ENCODE data around the gene THAP8. TPM values are rescaled to one million over a fixed set of nuclear protein-coding genes. Genes with fewer than 3 reads are reported as not detected.

The THAP8 gene
- total RNA-seq, 1 experiment from 2014 or later, result 5.4 TPM

GRCh38 chr19:36027696-36028095, 26.4 kb downstream of the THAP8 start:
- Histone ChIP-seq H3T11ph (ENCODE audit: low read length) (no peak overlapping the region), H3K79me2 (ENCODE audit: insufficient read depth, low read length) (no peaks in the 10 kb centered on the region), H2BK15ac (ENCODE audit: low read depth, low read length) (no peak overlapping the region), H2AK5ac (ENCODE audit: insufficient read length, low read length) (no peak overlapping the region), H2BK20ac (ENCODE audit: low read depth, low read length, poor library complexity, severe bottlenecking) (no peak overlapping the region), H2AFZ (ENCODE audit: low read length) (no peak overlapping the region), H3K9ac (ENCODE audit: extremely low read depth, insufficient read length, low read length) (no peak overlapping the region), H4K8ac (replicated peaks; ENCODE audit: insufficient read length, low read depth, low read length) (no peak overlapping the region), H3K4me2 (ENCODE audit: insufficient read depth, insufficient read length, low read length) (no peak overlapping the region), H4K5ac (ENCODE audit: insufficient read length, low read depth, low read length) (no peak overlapping the region), H4K20me1 (ENCODE audit: control insufficient read depth, insufficient read depth, insufficient read length) (no peaks in the 10 kb centered on the region), H2BK12ac (ENCODE audit: insufficient read length, low read depth, low read length) (no peak overlapping the region), H3K56ac (ENCODE audit: insufficient read length, low read depth, low read length) (no peak overlapping the region), H3K27ac (ENCODE audit: insufficient read length, low read depth, low read length) (no peak overlapping the region), H2BK120ac (ENCODE audit: low read depth, low read length, poor library complexity, severe bottlenecking) (no peak overlapping the region), H3K4ac (ENCODE audit: low read depth, low read length) (no peak overlapping the region), H3K4me1 (ENCODE audit: insufficient read depth, low read length) (no peaks in the 10 kb centered on the region; the same call in 1 of the 2 replicates), H3K9me3 (ENCODE audit: control insufficient read depth, low read depth, low read length) (no peaks in the 10 kb centered on the region), H3K27me3 (ENCODE audit: insufficient read depth, low read length) (no peaks in the 10 kb centered on the region), H3K23me2 (ENCODE audit: insufficient read length, low read depth, low read length, poor library complexity, severe bottlenecking) (peaks cover 6% of the 10 kb centered on the region), H2BK5ac (ENCODE audit: insufficient read length, low read length) (no peak overlapping the region), H4K91ac (ENCODE audit: insufficient read length, low read depth, low read length) (no peak overlapping the region), H3K14ac (ENCODE audit: insufficient read depth, low read length) (no peak overlapping the region), H3K23ac (ENCODE audit: insufficient read length, low read depth, low read length) (no peak overlapping the region), H3K79me1 (ENCODE audit: insufficient read depth, low read depth, low read length, poor library complexity, severe bottlenecking) (no peaks in the 10 kb centered on the region), H3K18ac (ENCODE audit: insufficient read length, low read depth, low read length) (no peak overlapping the region)
- Mint-ChIP-seq H3K9me3 (no peaks in the 10 kb centered on the region; a peak in 1 of 5 replicates), H3K27me3 (ENCODE audit: low read depth) (no peaks in the 10 kb centered on the region; the same call in 1 of the 2 replicates), H3K4me3 (no peak overlapping the region), H3K36me3 (ENCODE audit: insufficient read depth in 1 of 3, low read depth in 3 of 3) (peaks cover 11 to 38% (median 37%) of the 10 kb centered on the region in 3 experiments), H3K27ac (no peak overlapping the region), H3K4me1 (no peaks in the 10 kb centered on the region; a peak in 1 of 4 replicates)
- no CpG with 5 or more reads among the region's 6 CpGs for WGBS (ENCODE audit: extremely low coverage, insufficient read length, low lambda C conversion rate)
- no peak for TF ChIP-seq CTCF (conservative IDR thresholded peaks at IDR 0.05)
- no peak for DNase-seq
